ENCODE measurements around the gene WFDC11.
"Not testable (repeated sequence)": the region's sequence is repeated elsewhere in the genome, so short reads cannot be mapped to it uniquely, and the experiment has no call there.

DNA sequence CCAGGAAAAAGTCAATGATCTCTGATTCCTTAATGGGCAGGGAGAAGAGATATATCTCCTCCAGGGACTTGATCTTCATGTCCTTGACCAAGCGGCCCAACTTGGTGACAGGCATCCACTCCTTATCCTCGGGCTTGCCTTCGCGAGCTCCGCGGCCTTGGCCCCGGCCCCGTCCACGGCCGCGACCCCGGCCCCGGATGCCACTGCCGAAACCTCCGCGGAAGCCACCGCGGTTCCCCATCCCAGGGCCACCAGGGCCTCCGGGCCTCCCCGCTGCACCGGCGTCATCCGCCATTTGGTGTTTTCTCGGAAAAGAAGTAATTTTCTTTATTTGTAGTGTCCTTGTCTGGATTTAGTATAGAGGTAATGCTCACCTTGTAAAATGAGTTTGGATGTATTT lies 29.0 kb downstream of the WFDC11 start:
- TF ChIP-seq ZNF423 (tag by site-specific recombination; IDR thresholded peaks at IDR 0.05); ZNF660 (tag by site-specific recombination; IDR thresholded peaks at IDR 0.05); ZNF830 (tag by site-specific recombination; IDR thresholded peaks at IDR 0.05; ENCODE audit: low read depth); ZBTB7A (tag by site-specific recombination; IDR thresholded peaks at IDR 0.05; ENCODE audit: low read depth); GLI4 (tag by site-specific recombination; IDR thresholded peaks at IDR 0.05); EGR2 (tag by site-specific recombination; IDR thresholded peaks at IDR 0.05; ENCODE audit: low read depth); YY1 (tag by site-specific recombination; IDR thresholded peaks at IDR 0.05); ZNF558 (tag by site-specific recombination; IDR thresholded peaks at IDR 0.05); ZNF138 (tag by site-specific recombination; IDR thresholded peaks at IDR 0.05; ENCODE audit: borderline replicate concordance): not testable (repeated sequence)
- TF ChIP-seq, protein P1, sequence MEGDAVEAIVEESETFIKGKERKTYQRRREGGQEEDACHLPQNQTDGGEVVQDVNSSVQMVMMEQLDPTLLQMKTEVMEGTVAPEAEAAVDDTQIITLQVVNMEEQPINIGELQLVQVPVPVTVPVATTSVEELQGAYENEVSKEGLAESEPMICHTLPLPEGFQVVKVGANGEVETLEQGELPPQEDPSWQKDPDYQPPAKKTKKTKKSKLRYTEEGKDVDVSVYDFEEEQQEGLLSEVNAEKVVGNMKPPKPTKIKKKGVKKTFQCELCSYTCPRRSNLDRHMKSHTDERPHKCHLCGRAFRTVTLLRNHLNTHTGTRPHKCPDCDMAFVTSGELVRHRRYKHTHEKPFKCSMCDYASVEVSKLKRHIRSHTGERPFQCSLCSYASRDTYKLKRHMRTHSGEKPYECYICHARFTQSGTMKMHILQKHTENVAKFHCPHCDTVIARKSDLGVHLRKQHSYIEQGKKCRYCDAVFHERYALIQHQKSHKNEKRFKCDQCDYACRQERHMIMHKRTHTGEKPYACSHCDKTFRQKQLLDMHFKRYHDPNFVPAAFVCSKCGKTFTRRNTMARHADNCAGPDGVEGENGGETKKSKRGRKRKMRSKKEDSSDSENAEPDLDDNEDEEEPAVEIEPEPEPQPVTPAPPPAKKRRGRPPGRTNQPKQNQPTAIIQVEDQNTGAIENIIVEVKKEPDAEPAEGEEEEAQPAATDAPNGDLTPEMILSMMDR (tag by site-specific recombination; IDR thresholded peaks at IDR 0.05): not testable (repeated sequence)
- TF ChIP-seq, protein P2, sequence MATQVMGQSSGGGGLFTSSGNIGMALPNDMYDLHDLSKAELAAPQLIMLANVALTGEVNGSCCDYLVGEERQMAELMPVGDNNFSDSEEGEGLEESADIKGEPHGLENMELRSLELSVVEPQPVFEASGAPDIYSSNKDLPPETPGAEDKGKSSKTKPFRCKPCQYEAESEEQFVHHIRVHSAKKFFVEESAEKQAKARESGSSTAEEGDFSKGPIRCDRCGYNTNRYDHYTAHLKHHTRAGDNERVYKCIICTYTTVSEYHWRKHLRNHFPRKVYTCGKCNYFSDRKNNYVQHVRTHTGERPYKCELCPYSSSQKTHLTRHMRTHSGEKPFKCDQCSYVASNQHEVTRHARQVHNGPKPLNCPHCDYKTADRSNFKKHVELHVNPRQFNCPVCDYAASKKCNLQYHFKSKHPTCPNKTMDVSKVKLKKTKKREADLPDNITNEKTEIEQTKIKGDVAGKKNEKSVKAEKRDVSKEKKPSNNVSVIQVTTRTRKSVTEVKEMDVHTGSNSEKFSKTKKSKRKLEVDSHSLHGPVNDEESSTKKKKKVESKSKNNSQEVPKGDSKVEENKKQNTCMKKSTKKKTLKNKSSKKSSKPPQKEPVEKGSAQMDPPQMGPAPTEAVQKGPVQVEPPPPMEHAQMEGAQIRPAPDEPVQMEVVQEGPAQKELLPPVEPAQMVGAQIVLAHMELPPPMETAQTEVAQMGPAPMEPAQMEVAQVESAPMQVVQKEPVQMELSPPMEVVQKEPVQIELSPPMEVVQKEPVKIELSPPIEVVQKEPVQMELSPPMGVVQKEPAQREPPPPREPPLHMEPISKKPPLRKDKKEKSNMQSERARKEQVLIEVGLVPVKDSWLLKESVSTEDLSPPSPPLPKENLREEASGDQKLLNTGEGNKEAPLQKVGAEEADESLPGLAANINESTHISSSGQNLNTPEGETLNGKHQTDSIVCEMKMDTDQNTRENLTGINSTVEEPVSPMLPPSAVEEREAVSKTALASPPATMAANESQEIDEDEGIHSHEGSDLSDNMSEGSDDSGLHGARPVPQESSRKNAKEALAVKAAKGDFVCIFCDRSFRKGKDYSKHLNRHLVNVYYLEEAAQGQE (tag by site-specific recombination; IDR thresholded peaks at IDR 0.05): not testable (repeated sequence)

Measured in HEK293 (cell line).